ENCODE measurements around the gene CTBP2. TPM values are rescaled to one million over a fixed set of nuclear protein-coding genes. Genes with fewer than 3 reads are reported as not detected.
A peak's percentile ranks its signal among the peaks of the same experiment; 100 is the strongest.

Gene CTBP2
- total and polyA plus RNA-seq, 11 donors: 10.1 to 45.5 (median 29.1) TPM

GRCh38 chr10:125035588-125036295 is 124.6 kb downstream of the CTBP2 start:
- no peaks in the 10 kb centered on the region for H3K27me3 ChIP-seq
- WGBS, 4 donors: 56 to 67% (median 60%) methylated on average over 7 of the region's 7 CpGs
- H3K4me1 ChIP-seq: peaks cover 6 to 74% (median 40%) of the 10 kb centered on the region in 12 donors
- H3K4me3 ChIP-seq: peak overlapping the region in 1 of 12 donors; percentile 13
- H3K27ac ChIP-seq: peak overlapping the region in 3 of 12 donors; percentile 13 to 37 (median 13)
- TF ChIP-seq CTCF (IDR thresholded peaks at IDR 0.05): no peak
- intact Hi-C loops (cut with DNase I): loop anchor here in 2 of 10 donors (5.0 kb wide), 1 partner anchor 33 kb away; no protein-coding TSS in a partner anchor
- DNase-seq (no peak), ATAC-seq (no peak)
- H3K9me3 ChIP-seq: no peaks in the 10 kb centered on the region
- peaks cover 0 to 24% (median 5%) of the 10 kb centered on the region in 9 donors for H3K36me3 ChIP-seq

- DNase-seq (no peak), ATAC-seq (no peak)
- H3K4me3 ChIP-seq: peak overlapping the region in 1 of 12 donors; percentile 13
- no peaks in the 10 kb centered on the region for H3K27me3 ChIP-seq
- H3K9me3 ChIP-seq: no peaks in the 10 kb centered on the region
- 47 to 61% (median 54%) methylated on average over 11 of the region's 11 CpGs for WGBS, 4 donors
- TF ChIP-seq POLR2A (IDR thresholded peaks at IDR 0.05) (no peak), CTCF (IDR thresholded peaks at IDR 0.05) (no peak)
- H3K36me3 ChIP-seq: peaks cover 0 to 24% (median 5%) of the 10 kb centered on the region in 9 donors
- H3K27ac ChIP-seq: no peak overlapping the region
- peaks cover 6 to 79% (median 43%) of the 10 kb centered on the region in 12 donors for H3K4me1 ChIP-seq
- intact Hi-C loops (cut with DNase I): loop anchor here in 2 of 10 donors (5.0 kb wide), 1 partner anchor 33 kb away; no protein-coding TSS in a partner anchor
Measured at GRCh38 chr10:125035136-125035535, 125.2 kb downstream of the CTBP2 start.

GRCh38 chr10:125034675-125035074 is 125.7 kb downstream of the CTBP2 start:
- 72 to 76% (median 74%) methylated on average over 3 of the region's 3 CpGs for WGBS, 4 donors
- peaks cover 0 to 24% (median 5%) of the 10 kb centered on the region in 9 donors for H3K36me3 ChIP-seq
- H3K9me3 ChIP-seq: no peaks in the 10 kb centered on the region
- no peak overlapping the region for H3K4me3 ChIP-seq
- H3K4me1 ChIP-seq: peaks cover 6 to 74% (median 41%) of the 10 kb centered on the region in 12 donors
- ATAC-seq: no peak
- TF ChIP-seq CTCF (IDR thresholded peaks at IDR 0.05) (no peak), POLR2A (IDR thresholded peaks at IDR 0.05) (no peak)
- no peak overlapping the region for H3K27ac ChIP-seq
- no peak for DNase-seq
- H3K27me3 ChIP-seq: no peaks in the 10 kb centered on the region
- intact Hi-C loops (cut with DNase I): loop anchor here in 2 of 10 donors (5.0 kb wide), 1 partner anchor 32 kb away; no protein-coding TSS in a partner anchor

GRCh38 chr10:125033146-125033924 is 127.0 kb downstream of the CTBP2 start:
- H3K9me3 ChIP-seq: no peaks in the 10 kb centered on the region
- no peak overlapping the region for H3K4me3 ChIP-seq
- intact Hi-C loops (cut with DNase I): no loop called here
- no peak overlapping the region for H3K27ac ChIP-seq
- DNase-seq (peak in 1 of 5 donors; percentile 28), ATAC-seq (no peak)
- H3K36me3 ChIP-seq: peaks cover 0 to 20% (median 5%) of the 10 kb centered on the region in 9 donors
- H3K27me3 ChIP-seq: no peaks in the 10 kb centered on the region
- 90 to 91% (median 91%) methylated on average over 24 to 27 of the region's 27 CpGs for WGBS, 4 donors
- H3K4me1 ChIP-seq: peaks cover 8 to 69% (median 34%) of the 10 kb centered on the region in 12 donors
- TF ChIP-seq POLR2A (IDR thresholded peaks at IDR 0.05) (no peak), CTCF (IDR thresholded peaks at IDR 0.05) (no peak)
